ENCODE data around the gene CALU.

Gene CALU

GRCh38 chr7:128811631-128812430 lies 72.7 kb downstream of the CALU start:
- DNase-seq (ENCODE audit: low read depth) = no peak

- DNase-seq (ENCODE audit: low read depth) = no peak
These were observed 73.5 kb downstream of the CALU start for GRCh38 chr7:128812514-128813168.

GRCh38 chr7:128814499-128814898 lies 75.3 kb downstream of the CALU start:
- no peak for DNase-seq (ENCODE audit: low read depth)

GRCh38 chr7:128815289-128815942 lies 76.3 kb downstream of the CALU start:
- no peak for DNase-seq (ENCODE audit: low read depth)

- DNase-seq (ENCODE audit: low read depth) = no peak
These were observed 79.5 kb downstream of the CALU start for GRCh38 chr7:128818694-128819093.

Measured in HS-5 (cell line).